ENCODE results near the gene TSPAN18. TPM values are rescaled to one million over a fixed set of nuclear protein-coding genes. Genes with fewer than 3 reads are reported as not detected.

TSPAN18 gene
- total and polyA plus RNA-seq, 8 donors, result 2.1 to 60.3 (median 11.0) TPM

DNA sequence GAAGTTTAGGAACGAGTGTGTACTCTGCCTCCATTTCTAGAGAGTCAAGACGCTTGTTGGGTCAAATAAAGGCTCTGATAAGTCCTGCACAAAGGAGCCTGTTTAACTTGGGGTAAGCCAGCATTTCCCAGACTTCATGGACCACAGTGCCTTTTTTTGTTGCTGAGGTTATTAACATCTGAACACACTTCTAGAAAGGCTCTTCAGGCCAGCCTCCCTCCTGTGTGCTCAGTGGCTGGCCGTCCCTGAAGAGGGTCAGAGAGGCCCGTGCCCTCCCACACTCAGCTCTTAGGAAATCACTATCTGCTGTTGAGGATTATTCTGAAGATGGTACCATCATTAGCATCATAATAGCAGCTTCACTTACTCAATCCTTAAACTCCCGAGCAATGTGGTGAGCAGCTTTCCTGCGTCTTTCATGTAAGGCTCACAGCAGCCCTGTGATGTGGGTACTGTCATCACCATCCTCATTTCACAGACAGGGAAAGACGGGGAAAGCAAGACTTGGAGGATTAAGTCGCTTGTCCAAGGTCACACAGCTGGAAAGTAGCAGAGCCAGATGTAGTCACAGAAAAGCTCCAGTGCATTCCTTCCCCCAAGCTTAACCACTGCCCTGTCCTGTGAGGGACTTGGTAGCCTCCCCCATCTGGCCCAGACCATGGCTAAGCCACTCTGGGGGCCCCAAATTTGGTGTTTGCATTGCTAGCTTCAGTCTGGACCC is 71.3 kb downstream of the TSPAN18 start:
- Histone ChIP-seq H3K27me3 (peaks cover 0 to 36% (median 9%) of the 10 kb centered on the region in 3 donors), H3K4me1 (peaks cover 0 to 23% (median 6%) of the 10 kb centered on the region in 4 donors), H3K9me3 (no peaks in the 10 kb centered on the region), H3K4me3 (no peak overlapping the region), H3K36me3 (no peaks in the 10 kb centered on the region), H3K27ac (peak overlapping the region in 2 of 5 donors; percentile 18 to 38)
- peak in 1 of 2 donors; percentile 60 for DNase-seq
- TF ChIP-seq EP300 (IDR thresholded peaks at IDR 0.05), result no peak
- TF ChIP-seq POLR2A (IDR thresholded peaks at IDR 0.05), result no peak
- TF ChIP-seq, protein P1, sequence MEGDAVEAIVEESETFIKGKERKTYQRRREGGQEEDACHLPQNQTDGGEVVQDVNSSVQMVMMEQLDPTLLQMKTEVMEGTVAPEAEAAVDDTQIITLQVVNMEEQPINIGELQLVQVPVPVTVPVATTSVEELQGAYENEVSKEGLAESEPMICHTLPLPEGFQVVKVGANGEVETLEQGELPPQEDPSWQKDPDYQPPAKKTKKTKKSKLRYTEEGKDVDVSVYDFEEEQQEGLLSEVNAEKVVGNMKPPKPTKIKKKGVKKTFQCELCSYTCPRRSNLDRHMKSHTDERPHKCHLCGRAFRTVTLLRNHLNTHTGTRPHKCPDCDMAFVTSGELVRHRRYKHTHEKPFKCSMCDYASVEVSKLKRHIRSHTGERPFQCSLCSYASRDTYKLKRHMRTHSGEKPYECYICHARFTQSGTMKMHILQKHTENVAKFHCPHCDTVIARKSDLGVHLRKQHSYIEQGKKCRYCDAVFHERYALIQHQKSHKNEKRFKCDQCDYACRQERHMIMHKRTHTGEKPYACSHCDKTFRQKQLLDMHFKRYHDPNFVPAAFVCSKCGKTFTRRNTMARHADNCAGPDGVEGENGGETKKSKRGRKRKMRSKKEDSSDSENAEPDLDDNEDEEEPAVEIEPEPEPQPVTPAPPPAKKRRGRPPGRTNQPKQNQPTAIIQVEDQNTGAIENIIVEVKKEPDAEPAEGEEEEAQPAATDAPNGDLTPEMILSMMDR (IDR thresholded peaks at IDR 0.05), result no peak
- no peak for TF ChIP-seq POLR2AphosphoS5 (IDR thresholded peaks at IDR 0.05)
- intact Hi-C loops (cut with DNase I; ENCODE audit: low total_unique reads), result no loop called here
- WGBS, 5 donors, result 51 to 60% (median 58%) methylated on average over 8 of the region's 8 CpGs

DNA sequence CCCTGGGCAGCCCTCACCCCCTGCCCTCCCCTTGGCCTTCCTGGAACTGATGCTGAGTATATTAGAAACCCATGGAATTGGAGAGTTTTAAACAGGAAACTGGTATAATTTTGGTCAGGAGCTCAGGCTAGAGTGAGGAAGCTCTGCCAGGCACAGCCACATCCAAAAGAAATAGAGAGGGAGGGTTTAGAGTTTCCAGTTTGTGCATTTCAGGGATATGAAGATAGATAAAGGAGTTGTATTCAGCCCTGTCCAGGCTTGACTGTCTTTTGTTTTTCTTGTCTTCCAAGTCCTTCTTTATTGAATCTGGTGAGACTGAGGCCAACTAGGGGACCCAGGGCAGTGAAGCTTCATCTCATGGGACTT is 71.8 kb downstream of the TSPAN18 start:
- no peaks in the 10 kb centered on the region for H3K36me3 ChIP-seq
- peak overlapping the region in 2 of 5 donors; percentile 18 to 38 for H3K27ac ChIP-seq
- intact Hi-C loops (cut with DNase I; ENCODE audit: low total_unique reads), result no loop called here
- no peak for TF ChIP-seq EP300 (IDR thresholded peaks at IDR 0.05)
- no peaks in the 10 kb centered on the region for H3K9me3 ChIP-seq
- DNase-seq, result no peak
- peaks cover 0 to 17% (median 2%) of the 10 kb centered on the region in 4 donors for H3K4me1 ChIP-seq
- no peak overlapping the region for H3K4me3 ChIP-seq
- H3K27me3 ChIP-seq, result peaks cover 0 to 36% (median 5%) of the 10 kb centered on the region in 3 donors

DNA sequence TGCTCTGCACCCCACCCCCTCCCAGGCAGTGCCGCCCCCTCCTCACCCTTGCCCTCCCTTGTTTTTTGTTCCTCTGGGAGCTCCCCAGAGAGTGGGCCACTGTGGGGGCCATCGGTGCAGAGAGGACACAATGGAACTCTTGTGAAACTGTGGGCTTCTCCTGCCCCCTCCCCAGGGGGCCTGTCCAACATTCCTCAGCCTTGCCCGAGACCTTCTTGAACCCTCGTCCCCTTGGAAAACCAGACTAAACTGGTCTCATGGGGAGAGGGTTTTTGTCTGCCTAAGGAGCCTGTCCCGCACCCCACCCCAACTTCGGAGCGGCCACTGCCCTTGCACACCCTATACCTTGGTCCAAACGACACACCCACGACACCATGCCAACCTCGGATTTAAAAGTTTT is 72.2 kb downstream of the TSPAN18 start:
- intact Hi-C loops (cut with DNase I; ENCODE audit: low total_unique reads), result no loop called here
- H3K4me1 ChIP-seq, result peaks cover 0 to 15% (median 2%) of the 10 kb centered on the region in 4 donors
- WGBS, 5 donors, result 53 to 81% (median 60%) methylated on average over 10 of the region's 10 CpGs
- H3K36me3 ChIP-seq, result no peaks in the 10 kb centered on the region
- TF ChIP-seq, protein P1 (IDR thresholded peaks at IDR 0.05), result no peak
- TF ChIP-seq POLR2A (IDR thresholded peaks at IDR 0.05) (no peak), EP300 (IDR thresholded peaks at IDR 0.05) (no peak), POLR2AphosphoS5 (IDR thresholded peaks at IDR 0.05) (no peak)
- H3K4me3 ChIP-seq, result no peak overlapping the region
- H3K27ac ChIP-seq, result no peak overlapping the region
- peak in 1 of 2 donors; percentile 33 for DNase-seq
- H3K27me3 ChIP-seq, result peaks cover 0 to 34% (median 4%) of the 10 kb centered on the region in 3 donors
- no peaks in the 10 kb centered on the region for H3K9me3 ChIP-seq

DNA sequence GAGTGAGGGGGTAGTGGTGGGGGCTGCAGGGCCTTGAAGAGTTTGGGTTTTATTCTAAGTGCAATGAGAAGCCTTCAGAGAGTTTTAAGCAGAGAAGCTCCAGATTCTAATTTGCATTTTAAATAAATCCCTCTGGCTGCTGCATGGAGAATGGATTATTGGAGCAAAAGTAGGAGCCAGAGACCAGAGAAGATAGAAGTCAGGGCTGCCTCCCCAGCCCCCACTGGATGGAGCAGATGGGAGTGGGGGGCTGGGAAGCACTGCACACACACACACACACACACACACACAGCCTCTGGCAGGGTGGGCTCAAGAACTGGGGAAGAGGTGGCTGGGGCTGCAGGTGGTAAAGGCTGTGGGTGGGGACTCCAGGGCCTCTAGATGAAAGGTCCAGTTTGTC is 75.6 kb downstream of the TSPAN18 start:
- peaks cover 0 to 43% (median 4%) of the 10 kb centered on the region in 3 donors for H3K27me3 ChIP-seq
- no peaks in the 10 kb centered on the region for H3K9me3 ChIP-seq
- no peak overlapping the region for H3K27ac ChIP-seq
- TF ChIP-seq POLR2AphosphoS5 (IDR thresholded peaks at IDR 0.05) (no peak), EP300 (IDR thresholded peaks at IDR 0.05) (no peak)
- H3K36me3 ChIP-seq, result no peaks in the 10 kb centered on the region
- H3K4me1 ChIP-seq, result peaks cover 0 to 28% (median 8%) of the 10 kb centered on the region in 4 donors
- no peak for DNase-seq
- intact Hi-C loops (cut with DNase I; ENCODE audit: low total_unique reads), result no loop called here
- H3K4me3 ChIP-seq, result no peak overlapping the region

DNA sequence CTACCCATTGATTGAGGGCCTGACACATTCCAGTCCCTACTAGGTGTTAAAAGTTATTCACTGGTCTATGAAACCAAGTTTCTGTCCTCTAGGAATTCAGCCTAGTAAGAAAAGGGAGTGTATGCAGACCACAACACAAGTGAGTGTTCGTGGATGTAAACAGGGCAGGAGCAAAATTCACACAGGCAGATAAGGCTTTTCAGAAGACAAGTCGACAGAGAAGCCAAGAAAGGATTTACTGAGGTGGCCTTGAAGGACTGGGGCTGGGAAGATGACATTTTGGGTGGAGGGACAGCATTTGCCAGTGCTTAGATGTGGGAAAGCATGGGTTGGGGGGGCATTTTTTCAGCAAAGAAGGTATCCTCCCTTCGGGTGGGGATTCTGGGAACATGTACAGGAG is 76.2 kb downstream of the TSPAN18 start:
- 33 to 57% (median 53%) methylated on average over 3 of the region's 3 CpGs for WGBS, 5 donors
- H3K9me3 ChIP-seq, result no peaks in the 10 kb centered on the region
- DNase-seq, result no peak
- H3K27ac ChIP-seq, result peak overlapping the region in 1 of 5 donors; percentile 33
- H3K36me3 ChIP-seq, result no peaks in the 10 kb centered on the region
- H3K27me3 ChIP-seq, result peaks cover 0 to 43% (median 8%) of the 10 kb centered on the region in 3 donors
- no peak overlapping the region for H3K4me3 ChIP-seq
- peaks cover 0 to 28% (median 8%) of the 10 kb centered on the region in 4 donors for H3K4me1 ChIP-seq
- TF ChIP-seq EP300 (IDR thresholded peaks at IDR 0.05) (no peak), POLR2A (IDR thresholded peaks at IDR 0.05) (no peak), POLR2AphosphoS5 (IDR thresholded peaks at IDR 0.05) (no peak)
- TF ChIP-seq, protein P1 (IDR thresholded peaks at IDR 0.05), result no peak
- intact Hi-C loops (cut with DNase I; ENCODE audit: low total_unique reads), result no loop called here

All from stomach (tissue), 9 donors.